ENCODE measurements around the gene GORASP1.

GRCh38 chr3:39063143-39063542 is 44.3 kb downstream of the GORASP1 start:
- TF ChIP-seq CTCF (IDR thresholded peaks at IDR 0.05 in 8 of 11, conservative IDR thresholded peaks at IDR 0.05 in 3 of 11), result no peak
- no peak for TF ChIP-seq POLR2A (IDR thresholded peaks at IDR 0.05)

Measured in spleen (tissue), 7 donors.